KG1 (cell line): ENCODE data around the gene PHF23.
A peak's percentile ranks its signal among the peaks of the same experiment; 100 is the strongest.

Experiments
- DNase-seq: peaks from one replicate; lab custom pipeline; 2025; lab: John Stamatoyannopoulos, UW

The PHF23 gene

DNA sequence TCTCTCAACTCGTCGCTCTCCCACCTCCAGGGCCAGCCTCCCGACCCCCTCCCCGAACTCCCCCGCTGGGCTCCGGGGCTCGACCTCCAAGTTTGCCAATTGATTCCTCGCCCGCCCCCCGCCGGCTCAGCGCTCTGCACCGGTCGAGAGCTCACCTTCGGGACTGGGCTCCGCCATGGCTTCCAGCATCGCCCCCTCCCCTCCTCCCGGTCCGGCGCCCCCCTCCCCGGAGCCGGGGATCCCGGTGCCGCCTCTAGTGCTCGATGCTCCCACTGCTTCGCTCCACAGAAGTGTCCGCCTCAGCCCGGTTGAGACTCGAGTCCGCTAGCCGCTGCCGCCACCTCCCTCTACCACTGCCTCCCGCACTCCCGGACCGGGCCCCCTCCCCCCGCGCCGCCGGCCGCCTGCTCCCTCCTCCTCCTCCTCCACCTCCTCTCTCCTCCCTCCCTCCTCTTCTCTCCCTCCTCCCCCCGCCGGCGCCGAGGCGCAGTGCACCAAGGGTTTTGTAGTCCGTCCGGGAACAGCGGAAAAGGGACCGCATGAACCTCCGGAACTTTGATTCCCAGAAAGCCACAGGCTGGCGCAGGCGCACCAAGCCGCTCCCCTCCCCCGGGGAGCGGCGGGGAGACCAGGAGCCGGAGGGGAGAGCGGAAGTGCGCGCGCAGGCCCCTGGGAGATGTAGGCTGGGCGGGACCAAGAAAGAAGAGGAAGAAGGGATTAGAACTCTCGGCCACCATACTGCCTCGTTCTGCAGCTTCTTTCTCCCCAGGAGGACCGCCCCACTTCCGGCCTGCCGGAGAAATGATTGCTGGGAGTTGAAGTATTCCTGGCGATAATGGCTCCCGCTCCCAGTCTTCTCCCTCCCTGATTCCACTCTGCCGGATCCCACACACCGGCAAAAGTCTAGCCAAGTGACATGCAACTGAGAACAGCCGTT lies at the start of gene PHF23:
Gene PHF23, minus strand, starts transcription at position 367 of the 937 bp plus-strand sequence. Its CDS starts 178 bp downstream, at position 189.
- DNase-seq, result peak; percentile 84

GRCh38 chr17:7285679-7286078 lies 46.4 kb upstream of the PHF23 start:
- DNase-seq, result no peak

GRCh38 chr17:7284911-7285310 lies 45.7 kb upstream of the PHF23 start:
- DNase-seq, result no peak

- DNase-seq, result no peak
Measured at GRCh38 chr17:7283471-7284216, 44.4 kb upstream of the PHF23 start.

GRCh38 chr17:7282752-7283321 lies 43.6 kb upstream of the PHF23 start:
- DNase-seq, result no peak

DNA sequence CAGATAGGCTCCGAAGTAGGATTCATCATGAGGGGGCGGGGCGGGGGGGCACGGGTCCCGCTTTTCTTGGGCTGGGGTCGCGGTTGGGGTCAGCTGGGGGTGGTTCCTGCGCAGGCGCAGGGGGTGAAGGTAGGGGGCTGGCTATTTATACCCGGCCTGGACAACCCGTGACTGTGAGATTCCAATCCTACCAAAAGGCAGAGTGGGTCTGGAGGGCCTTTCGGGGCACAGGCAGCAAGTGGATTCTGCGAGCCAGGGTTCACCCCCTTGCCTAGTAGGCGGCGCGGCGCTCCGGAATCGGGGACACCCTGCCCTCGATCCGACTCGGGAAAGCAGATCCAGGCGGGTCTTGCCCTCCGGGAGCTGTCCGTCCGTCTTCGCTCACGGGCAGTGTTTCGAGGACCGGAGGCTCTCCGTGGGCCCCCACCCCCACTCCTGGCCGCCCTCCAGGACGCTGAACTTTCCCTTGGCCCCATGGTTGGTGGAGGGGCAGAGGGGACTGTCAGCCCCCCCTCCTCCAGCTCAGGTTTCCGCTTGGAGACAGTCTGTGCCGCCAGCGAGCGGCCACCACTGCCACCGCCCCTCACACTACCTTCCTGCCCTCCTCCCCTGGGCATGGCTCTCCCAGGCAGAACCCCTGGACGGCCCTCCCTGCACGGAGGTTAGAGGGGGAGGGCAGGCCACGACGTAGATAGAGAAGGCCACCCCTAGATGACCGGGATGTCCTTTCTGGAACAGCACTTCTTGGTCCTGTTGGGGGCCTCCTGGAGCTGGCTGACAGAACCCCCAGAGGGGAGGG lies 42.9 kb upstream of the PHF23 start:
- no peak for DNase-seq

DNA sequence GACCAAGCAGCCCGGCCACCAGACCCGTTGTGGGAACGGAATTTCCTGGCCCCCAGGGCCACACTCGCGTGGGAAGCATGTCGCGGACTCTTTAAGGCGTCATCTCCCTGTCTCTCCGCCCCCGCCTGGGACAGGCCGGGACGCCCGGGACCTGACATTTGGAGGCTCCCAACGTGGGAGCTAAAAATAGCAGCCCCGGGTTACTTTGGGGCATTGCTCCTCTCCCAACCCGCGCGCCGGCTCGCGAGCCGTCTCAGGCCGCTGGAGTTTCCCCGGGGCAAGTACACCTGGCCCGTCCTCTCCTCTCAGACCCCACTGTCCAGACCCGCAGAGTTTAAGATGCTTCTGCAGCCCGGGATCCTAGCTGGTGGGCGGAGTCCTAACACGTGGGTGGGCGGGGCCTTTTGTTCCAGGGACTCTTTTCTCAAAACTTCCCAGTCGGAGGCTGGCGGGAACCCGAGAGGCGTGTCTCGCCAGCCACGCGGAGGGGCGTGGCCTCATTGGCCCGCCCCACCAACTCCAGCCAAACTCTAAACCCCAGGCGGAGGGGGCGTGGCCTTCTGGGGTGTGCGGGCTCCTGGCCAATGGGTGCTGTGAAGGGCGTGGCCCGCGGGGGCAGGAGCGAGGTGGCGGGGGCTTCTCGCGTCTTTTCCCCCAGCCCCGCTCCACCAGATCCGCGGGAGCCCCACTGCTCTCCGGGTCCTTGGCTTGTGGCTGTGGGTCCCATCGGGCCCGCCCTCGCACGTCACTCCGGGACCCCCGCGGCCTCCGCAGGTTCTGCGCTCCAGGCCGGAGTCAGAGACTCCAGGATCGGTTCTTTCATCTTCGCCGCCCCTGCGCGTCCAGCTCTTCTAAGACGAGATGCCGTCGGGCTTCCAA lies 42.1 kb upstream of the PHF23 start, which contains the start of gene SLC2A4:
Gene SLC2A4, plus strand, starts transcription at position 645 of the 879 bp plus-strand sequence. Its CDS starts 217 bp downstream, at position 862.
- peak; percentile 35 for DNase-seq

DNA sequence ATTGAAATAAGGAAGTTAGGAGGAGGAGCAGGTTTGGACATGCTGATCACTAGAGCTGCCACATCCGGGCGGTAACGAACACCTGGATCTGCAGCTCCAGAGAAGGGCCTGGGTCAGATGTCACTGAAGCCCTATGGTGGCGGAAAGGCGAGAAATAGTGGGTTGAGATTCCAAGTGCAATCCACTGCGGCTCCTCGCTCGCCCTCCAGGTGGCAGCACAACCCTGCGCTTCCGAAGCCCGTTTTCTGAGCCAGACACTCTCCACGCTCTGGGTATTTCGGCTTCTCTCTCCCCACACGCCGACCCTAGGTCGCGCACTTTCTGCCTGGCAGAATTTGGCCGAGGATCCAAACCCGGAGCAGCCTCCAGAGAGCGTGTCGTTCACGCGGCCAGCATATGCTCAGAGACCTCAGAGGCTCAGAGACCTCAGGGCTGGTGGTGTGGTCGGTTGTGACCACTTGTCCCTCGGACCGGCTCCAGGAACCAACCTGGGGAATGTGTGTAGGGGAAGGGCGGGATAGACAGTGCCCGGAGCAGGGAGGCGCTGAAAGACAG lies 41.3 kb upstream of the PHF23 start:
- DNase-seq, result peak; percentile 14

GRCh38 chr17:7279448-7279847 lies 40.2 kb upstream of the PHF23 start:
- DNase-seq, result no peak

GRCh38 chr17:7266784-7267183 lies 27.5 kb upstream of the PHF23 start:
- no peak for DNase-seq

DNA sequence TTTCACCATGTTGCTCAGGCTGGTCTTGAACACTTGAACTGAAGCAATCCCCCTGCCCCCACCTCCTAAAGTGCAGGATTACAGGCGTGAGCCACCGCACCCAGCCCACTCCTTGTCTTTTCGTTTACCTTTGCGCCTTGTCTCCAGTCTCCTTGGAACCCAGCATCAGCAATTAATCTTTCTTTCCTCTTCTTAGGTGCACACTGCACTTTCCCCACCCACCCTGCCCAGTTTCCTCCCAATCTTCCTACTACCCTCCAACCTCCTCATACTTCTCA lies 24.5 kb upstream of the PHF23 start:
- no peak for DNase-seq

GRCh38 chr17:7262935-7263800 lies 23.9 kb upstream of the PHF23 start:
- DNase-seq, result no peak

DNA sequence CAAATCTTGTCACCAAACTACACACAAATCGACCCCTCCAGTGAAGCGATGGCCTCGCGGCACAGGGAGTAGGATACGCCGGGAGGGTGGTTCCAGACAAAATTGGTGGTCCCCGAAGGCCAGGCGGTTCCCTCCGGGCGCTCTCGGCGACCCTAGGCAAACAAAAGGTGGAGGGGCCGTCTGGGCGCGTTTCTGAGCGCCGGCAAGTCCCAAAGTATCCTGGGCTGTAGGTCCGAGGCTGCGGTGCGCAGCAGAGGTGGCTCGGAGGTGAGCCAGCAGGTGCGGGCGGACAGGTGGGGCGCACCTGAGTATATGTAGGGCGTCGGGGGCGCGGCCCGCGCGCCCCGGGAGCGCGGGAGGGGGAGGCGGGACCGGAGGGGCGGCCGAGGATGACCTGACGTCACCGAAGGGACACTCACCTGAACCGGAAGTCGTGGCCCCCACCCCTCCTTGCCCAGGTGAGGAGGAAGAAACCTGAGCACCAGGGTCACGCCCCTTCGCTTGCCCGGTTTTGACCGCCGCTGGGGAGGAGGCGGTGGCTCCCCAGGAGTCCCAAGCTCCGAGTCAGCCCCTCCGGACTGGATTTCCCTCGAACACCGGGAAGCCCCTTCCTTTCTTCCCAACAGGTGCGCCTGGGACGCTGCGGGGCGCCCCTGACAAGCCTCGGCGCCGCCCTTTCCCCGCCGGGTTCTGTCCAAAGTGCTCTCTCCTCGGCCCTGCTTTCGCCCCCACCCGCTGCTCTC lies 23.1 kb upstream of the PHF23 start, which contains the start of gene CLDN7:
Gene CLDN7, minus strand, starts transcription at position 287 of the 743 bp plus-strand sequence. CDS start 435 bp downstream, outside the sequence.
- no peak for DNase-seq

DNA sequence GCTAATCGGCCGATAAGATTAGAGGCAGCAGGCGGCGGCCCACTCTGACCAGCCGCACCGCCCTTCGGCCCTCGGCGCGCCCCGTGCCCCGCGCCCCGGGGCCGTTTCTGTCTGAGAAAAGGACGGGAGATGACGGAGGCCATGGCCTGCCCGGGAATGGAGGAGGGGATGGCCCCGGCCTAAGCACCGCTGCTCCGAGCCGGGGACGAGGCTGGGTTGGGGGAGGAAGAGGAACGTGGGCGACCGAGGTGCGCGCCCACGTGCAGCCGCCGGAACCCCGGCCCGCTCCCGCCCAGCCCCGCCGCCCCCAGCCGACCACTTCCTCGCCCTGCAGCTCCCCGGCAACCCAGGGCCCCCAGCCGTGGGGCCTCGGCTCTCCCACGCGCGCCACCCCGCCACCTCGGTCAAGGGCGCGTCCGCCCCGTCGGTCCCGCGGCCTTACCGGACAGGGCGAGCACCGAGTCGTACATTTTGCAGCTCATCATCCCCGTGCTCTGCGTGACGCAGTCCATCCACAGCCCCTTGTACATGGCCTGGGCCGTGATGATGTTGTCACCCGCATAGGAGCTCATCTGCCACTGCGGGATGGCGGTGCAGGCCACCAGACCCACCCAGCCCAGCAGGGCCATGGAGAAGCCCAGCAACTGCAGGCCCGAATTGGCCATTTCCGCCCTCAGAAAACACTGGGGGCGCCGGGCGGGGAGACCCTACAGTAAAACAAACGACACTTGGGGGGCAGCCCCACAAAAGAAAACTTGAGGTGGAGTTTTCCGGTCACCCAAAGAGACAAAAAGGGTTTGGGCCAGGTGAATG lies 22.3 kb upstream of the PHF23 start:
- no peak for DNase-seq

- DNase-seq, result no peak
Measured at GRCh38 chr17:7260651-7261378, 21.6 kb upstream of the PHF23 start.

DNA sequence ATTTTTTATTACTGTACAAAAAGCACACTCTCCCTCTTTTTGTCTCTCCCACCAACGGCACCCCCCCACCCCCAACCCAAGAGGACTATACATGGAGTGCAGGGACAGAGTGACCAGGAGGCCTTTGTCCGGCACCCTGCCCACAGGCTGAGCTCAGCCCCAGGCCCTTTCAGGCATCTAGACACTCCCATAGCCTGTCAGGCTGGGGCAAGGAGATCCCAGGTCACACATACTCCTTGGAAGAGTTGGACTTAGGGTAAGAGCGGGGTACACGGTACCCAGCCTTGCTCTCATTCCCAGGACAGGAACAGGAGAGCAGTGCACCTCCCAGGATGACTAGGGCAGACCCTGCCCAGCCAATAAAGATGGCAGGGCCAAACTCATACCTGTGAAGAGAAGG lies 20.9 kb upstream of the PHF23 start:
- DNase-seq, result no peak

DNA sequence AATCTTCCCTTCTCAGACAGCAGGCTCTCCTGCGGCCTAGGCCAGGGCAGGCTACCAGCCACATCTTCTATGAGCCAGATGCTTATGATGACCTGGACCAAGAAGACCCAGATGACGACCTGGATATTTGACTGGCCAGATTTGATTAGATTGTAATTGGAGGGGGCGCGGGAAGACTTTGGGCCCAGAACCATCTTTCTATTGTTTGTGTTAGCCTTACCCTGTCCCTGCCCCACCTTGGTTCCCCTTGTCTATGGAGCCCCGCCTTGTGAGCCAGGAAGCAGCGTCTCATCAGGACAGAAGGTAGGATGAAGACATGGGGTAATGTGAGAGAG lies 20.3 kb upstream of the PHF23 start:
- DNase-seq, result no peak
